ENCODE data around the gene REXO5.
"Not testable (repeated sequence)": the region's sequence is repeated elsewhere in the genome, so short reads cannot be mapped to it uniquely, and the experiment has no call there.

REXO5 gene

DNA sequence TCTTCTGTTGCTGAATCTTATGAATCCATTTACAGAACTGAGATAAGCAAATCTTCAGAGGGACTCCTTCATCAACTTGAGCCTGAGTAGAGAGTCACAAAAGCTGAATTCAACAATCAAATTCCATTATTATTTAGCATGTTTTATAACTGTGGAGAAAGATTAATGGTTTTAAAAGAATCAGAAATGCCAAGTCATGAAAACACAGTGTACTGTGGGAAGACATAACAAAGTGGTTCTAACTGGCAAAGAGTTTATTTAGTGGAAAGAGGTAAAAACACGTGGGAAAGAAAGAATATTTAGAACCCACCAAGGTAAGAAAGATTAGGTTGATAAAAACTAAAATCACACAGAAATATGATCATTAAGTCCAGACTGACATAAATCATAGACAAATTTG, 5.0 kb upstream of the REXO5 start:
- DNase-seq, result no peak

DNA sequence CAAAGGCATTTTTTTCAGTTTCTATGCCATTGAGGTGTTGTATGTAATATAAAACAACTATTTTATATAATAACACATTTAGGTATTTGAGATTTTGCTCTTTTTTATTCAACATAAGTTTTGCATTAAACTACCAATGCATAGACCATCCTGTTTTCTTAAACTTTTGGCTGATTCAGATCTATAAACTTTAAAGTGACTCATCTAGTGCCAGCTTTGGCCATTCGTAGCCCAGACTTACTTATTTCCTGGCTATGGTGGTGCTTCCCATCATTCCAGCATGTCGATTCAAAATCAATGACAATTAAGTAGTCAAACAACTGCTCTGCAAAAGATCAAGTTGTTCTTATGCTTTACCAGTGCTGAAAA, 3.2 kb upstream of the REXO5 start:
- no peak for DNase-seq

GRCh38 chr16:20803561-20804214, 2.6 kb upstream of the REXO5 start:
- DNase-seq, result no peak

GRCh38 chr16:20805684-20806167, 601 bp upstream of the REXO5 start:
- not testable (repeated sequence) for DNase-seq

DNA sequence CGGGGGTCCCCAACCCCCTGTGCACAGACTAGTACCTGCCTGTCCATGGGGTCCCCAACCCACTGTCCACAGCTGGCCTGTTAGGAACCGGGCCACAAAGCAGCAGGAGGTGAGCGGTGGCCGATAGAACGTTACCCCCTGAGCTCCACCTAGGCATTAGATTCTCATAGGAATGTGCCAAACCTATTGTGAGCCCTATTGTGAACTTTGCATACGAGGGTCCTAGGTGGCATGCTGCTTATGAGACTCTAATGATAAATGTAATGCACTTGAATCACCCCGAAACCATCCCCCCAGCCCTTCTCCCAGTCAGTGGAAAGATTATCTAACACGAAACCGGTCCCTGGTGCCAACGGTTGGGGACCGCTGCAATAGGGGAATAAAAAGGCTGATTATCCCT, 1.5 kb downstream of the REXO5 start:
- DNase-seq, result no peak

DNA sequence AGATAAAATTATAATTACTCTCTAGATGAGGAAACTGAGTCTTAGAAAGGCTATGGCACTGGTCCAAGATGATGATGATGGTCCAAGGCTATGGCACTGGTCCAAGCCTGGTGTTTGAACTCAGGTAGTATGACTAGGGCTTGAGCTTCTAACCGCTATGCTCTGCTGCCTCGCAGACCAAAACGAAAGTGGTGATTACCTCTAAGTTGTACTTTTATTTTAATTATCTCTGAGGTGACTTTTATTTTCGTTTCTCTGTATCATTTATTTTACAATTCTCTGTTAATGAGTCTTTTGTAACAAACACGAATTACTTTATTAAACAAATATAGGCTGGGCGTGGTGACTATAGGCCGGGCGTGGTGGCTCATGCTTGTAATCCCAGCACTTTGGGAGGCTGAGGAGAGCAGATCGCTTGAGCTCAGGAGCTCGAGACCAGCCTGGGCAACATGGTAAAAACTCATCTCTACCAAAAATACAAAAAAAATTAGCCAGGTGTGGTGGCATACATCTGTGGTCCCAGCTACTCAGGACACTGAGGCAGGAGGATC, 5.6 kb downstream of the REXO5 start:
- DNase-seq, result no peak

DNA sequence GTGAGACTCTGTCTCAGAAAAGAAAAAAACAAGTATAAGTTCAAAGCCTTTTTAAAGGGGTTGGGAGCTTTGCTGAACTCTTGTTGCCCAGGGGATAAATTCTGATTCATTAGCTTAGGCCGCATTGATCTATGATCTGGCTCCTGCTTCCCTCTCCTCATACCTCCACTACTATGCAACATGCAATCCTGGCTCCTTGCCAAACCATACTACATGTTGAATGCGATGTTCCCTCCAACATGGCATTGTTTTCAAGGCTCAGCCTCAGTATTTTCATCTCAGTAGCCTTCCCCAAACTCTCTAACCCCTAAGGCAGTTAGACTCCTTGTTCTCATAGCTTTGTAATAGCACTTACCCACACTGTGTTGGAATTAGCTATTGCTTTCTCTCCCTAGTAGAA, 6.2 kb downstream of the REXO5 start:
- DNase-seq, result no peak

- DNase-seq, result peak; percentile 71
These were observed 8.5 kb downstream of the REXO5 start for GRCh38 chr16:20814784-20815183.

DNA sequence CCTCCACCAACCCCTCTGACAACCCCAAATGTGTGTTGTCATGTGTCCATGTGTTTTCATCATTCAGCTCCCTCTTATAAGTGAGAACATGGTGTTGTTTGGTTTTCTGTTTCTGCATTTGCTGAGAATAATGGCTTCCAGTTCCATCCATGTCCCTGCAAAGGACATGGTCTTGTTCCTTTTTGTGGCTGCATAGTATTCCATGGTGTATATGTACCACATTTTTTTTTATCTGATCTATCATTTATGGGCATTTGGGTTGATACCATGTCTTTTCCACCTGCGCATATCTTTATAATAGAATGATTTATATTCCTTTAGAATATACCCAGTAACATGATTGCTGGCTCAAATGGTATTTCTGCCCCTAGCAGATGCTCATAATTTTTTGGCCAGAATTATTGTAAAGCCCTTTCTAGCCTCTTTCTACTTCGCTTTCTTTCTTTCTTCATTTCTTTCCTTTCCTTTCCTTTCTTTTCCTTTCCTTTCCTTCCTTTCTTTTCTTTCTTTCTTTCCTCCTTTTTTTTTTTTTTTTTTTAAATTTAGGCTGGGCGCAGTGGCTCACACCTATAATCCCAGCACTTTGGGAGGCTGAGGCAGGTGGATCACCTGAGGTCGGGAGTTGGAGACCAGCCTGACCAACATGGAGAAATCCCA, 12.7 kb downstream of the REXO5 start:
- DNase-seq, result no peak

- DNase-seq, result no peak
These were observed 15.4 kb downstream of the REXO5 start for GRCh38 chr16:20821682-20822081.

GRCh38 chr16:20822521-20823325, 16.4 kb downstream of the REXO5 start:
- no peak for DNase-seq

DNA sequence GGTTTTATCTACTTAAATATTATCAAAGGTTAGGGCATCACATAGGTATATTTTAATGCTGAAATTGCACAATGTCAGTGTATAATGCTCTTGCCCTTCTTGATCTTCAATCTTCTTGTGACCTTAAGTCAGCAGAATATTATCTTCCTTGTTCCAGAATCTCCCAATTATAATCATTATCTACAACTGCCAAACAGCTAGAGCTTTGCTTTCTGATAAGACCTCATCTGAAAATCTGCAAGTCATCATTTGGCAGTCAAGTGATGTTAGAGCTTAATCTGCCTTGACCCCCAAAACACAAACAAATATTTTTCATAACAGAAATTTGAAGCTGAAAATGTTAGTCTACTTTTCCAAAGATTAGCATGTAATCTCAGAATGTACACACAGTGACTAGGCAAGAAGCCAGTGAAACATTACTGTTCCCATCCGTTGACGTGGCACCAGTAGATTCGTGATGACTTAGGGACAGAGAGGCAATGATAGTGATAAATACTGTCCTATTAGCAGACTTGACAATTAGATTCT, 19.8 kb downstream of the REXO5 start:
- DNase-seq, result no peak

DNA sequence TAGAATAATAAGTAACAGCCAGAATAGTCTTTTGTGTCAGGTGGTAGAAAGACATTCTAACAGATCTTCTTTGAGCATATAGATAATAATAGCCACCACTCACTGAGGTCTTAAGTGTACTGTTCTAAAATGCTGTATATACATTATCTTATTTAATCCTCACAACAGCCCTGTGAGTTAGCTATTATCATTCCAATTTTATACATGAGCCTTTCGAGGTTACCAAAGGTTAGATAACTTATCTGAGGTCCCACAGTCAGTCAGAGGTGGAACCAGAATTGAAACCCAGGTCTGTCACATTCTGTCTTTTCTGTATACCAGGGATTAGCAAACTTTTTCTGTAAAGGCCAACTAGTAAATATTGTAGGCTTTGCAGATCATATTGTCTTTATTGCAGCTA, 23.2 kb downstream of the REXO5 start:
- no peak for DNase-seq

DNA sequence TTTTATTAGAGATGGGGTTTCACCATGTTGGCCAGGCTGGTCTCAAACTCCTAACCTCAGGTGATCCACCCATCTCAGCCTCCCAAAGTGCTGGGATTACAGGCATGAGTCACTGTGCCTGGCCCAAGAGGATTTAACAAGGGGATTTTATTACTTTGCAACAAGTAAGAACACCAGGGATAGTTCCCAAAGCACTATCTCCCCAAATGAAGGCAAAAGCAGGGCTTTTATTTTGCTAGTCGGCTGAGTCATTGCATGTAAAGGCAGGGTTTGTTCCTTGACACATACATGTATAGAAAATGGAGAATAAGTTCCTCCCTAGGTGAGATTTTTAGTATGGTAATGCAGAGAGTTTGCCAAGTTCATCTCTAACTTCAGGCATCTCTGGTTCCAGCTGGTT, 24.0 kb downstream of the REXO5 start:
- no peak for DNase-seq

DNA sequence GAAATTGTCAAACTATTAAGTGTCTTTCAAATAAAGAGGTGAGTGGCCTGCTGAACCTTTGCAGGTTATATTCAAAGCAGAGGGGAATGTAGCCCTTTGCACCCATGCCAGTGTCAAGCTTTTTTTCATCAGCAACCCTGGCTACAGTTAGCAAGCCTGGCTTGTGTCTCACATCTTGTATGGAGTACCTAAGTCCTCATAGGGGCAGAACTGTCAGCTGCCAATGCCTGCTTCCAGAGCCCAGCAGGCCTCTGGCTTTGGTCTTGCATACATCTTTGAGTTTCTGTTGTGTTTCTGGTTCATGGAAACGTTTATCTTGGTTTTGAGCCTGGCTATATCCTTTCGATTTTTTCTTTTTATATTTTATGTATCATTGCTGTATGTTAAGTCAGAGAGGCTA, 26.8 kb downstream of the REXO5 start:
- no peak for DNase-seq

DNA sequence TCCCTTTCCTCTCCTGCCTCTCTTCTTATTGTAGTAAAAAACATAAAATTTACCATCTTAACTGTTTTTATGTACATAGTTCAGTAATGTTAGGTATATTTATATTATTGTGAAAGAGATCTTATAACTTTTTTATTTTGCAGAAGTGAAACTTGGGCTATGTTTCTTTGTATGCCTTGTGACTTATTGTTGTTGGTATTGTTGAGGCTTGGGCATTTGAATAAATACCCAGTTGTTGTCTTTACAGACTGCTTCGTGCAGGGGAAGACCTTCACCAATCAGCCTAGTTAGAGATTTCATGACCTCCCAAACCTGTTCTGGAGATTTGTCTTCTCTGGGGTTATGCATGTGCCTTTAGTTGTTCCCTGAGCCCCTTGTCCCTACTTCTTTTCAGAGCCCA, 31.9 kb downstream of the REXO5 start:
- no peak for DNase-seq

- DNase-seq, result no peak
These were observed 33.2 kb downstream of the REXO5 start for GRCh38 chr16:20839504-20839903.

- DNase-seq, result no peak
These were observed 37.7 kb downstream of the REXO5 start for GRCh38 chr16:20844054-20844453.

DNA sequence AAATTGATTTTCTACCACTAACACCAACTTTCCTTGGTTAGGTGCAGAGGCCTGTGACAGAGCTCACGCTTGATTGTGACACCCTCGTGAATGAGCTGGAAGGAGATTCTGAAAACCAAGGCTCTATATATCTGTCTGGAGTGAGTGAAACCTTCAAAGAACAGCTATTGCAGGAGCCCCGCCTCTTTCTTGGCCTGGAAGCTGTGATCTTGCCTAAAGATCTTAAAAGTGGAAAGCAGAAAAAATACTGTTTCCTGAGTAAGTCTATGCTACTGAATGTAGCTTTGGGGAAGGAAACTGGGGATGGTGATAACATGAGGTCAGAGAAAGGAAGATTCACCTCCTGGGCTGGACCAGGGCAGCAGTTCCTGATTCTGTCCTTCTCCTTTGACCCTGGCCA, 38.3 kb downstream of the REXO5 start:
- no peak for DNase-seq

- no peak for DNase-seq
These were observed 39.7 kb downstream of the REXO5 start for GRCh38 chr16:20846030-20846429.

DNA sequence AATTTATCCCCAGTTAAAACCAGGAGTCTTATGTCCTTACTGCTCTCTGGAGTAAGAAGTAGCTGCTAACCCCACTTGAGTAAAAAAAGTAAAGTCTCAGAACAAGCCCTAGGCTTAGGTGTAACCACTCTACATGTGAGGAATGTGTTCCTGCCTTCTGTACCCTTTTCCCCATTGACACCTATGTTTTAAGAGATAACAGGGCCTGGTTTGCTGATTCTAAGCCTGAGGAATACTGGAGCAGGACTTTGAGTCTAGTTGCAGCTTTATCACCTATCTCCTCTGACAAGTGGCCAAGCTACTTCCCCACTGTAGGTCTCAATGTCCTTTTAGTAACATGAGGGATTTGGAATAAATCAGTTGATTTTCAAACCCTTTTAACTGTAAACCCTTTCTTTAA, 40.2 kb downstream of the REXO5 start:
- DNase-seq, result no peak

- DNase-seq, result no peak
These were observed 41.2 kb downstream of the REXO5 start for GRCh38 chr16:20847550-20847949.

DNA sequence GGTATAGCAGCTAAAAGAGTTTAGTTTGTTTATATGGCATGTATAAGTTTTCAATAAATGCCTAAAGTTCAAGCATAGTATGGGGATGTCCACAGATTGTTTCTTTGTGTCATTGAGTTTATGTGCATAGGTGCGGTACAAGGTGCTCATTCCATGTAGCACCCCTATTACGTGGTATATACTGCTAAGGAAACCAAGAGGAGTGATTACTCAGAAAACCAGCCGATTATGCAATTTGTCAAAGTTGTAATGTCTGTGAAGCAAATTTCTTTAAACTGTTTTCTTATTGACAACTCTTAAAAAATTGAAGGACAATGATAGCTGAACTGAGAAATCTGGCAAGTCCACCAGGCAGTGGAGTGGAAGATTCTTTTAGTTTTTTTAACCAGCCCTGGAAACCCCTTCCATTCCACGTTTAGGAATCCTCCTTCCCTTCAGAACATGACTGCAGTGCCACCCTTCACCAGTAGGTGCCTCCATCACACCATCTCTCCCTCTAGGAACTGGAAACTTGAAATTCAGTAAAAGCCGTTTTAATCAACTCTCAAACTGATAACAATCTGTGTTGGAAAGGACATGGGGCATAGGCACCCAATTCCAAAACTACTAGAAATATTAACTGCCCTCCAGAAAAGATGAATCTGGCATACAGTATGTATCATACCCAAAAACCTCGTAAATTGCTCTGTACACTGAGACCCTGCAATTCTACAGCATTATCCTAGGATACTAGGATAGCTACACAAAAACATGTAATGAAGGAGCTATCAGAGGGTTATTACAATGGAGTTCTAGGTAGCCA, 43.5 kb downstream of the REXO5 start:
- peak; percentile 68 for DNase-seq

Measured in activated CD4-positive, alpha-beta T cell treated with anti-CD3 and anti-CD28 coated beads, Interleukin-2, amount 50 U/mL, for 16 hours (primary cell).